Measurements from ENCODE around the gene MACF1. TPM values are rescaled to one million over a fixed set of nuclear protein-coding genes. Genes with fewer than 3 reads are reported as not detected.

The MACF1 gene
- total and polyA plus RNA-seq, 4 donors = 23.3 to 216 (median 51.2) TPM

GRCh38 chr1:39404876-39405275, 200.4 kb downstream of the MACF1 start:
- Histone ChIP-seq H3K4me3 (ENCODE audit: low read depth in 1 of 3, low read length in 3 of 3) (no peak overlapping the region), H3K27ac (ENCODE audit: low read depth in 1 of 2, low read length in 2 of 2) (peak overlapping the region; percentile 42 to 55), H3K9me3 (ENCODE audit: control insufficient read depth in 4 of 4, low read length in 3 of 4) (no peaks in the 10 kb centered on the region), H3K4me1 (ENCODE audit: control insufficient read depth in 4 of 4, insufficient read depth in 4 of 4, low read length in 3 of 4) (peaks cover 11 to 42% (median 41%) of the 10 kb centered on the region in 4 donors), H3K36me3 (ENCODE audit: control insufficient read depth in 4 of 4, insufficient read depth in 3 of 4, low read depth in 1 of 4, low read length in 3 of 4) (no peaks in the 10 kb centered on the region), H3K27me3 (ENCODE audit: control insufficient read depth in 4 of 4, insufficient read depth in 4 of 4, low read length in 3 of 4) (no peaks in the 10 kb centered on the region), H3K9ac (ENCODE audit: low read depth in 1 of 2, low read length in 2 of 2) (no peak overlapping the region)
- TF ChIP-seq RXRA (IDR thresholded peaks at IDR 0.05) = peak in 1 of 2 donors; percentile 44
- TF ChIP-seq YY1 (IDR thresholded peaks at IDR 0.05) = no peak
- TF ChIP-seq NR2F2 (IDR thresholded peaks at IDR 0.05) = peak; percentile 14
- 81% methylated on average over 3 of the region's 3 CpGs for WGBS
- DNase-seq (ENCODE audit: low spot score) = no peak

- H3K4me1 ChIP-seq (ENCODE audit: control insufficient read depth in 4 of 4, insufficient read depth in 4 of 4, low read length in 3 of 4) = peaks cover 11 to 47% (median 46%) of the 10 kb centered on the region in 4 donors
- no peaks in the 10 kb centered on the region for H3K27me3 ChIP-seq (ENCODE audit: control insufficient read depth in 4 of 4, insufficient read depth in 4 of 4, low read length in 3 of 4)
- H3K27ac ChIP-seq (ENCODE audit: low read depth in 1 of 2, low read length in 2 of 2) = peak overlapping the region; percentile 42 to 55
Measured at GRCh38 chr1:39405358-39405757, 200.9 kb downstream of the MACF1 start.

More at GRCh38 chr1:39405358-39405757, 200.9 kb downstream of the MACF1 start:
- DNase-seq (ENCODE audit: low spot score) = no peak
- H3K9ac ChIP-seq (ENCODE audit: low read depth in 1 of 2, low read length in 2 of 2) = peak overlapping the region in 1 of 2 donors; percentile 12
- WGBS = 31% methylated on average over 2 of the region's 2 CpGs
- H3K4me3 ChIP-seq (ENCODE audit: low read depth in 1 of 3, low read length in 3 of 3) = no peak overlapping the region
- no peaks in the 10 kb centered on the region for H3K36me3 ChIP-seq (ENCODE audit: control insufficient read depth in 4 of 4, insufficient read depth in 3 of 4, low read depth in 1 of 4, low read length in 3 of 4)
- TF ChIP-seq NR2F2 (IDR thresholded peaks at IDR 0.05) = no peak
- TF ChIP-seq ZBTB33 (IDR thresholded peaks at IDR 0.05) = no peak
- TF ChIP-seq FOXA1 (IDR thresholded peaks at IDR 0.05) = no peak
- TF ChIP-seq HNF4A (conservative IDR thresholded peaks at IDR 0.05) = no peak
- TF ChIP-seq HNF4G (IDR thresholded peaks at IDR 0.05) = no peak
- TF ChIP-seq RAD21 (IDR thresholded peaks at IDR 0.05) = no peak
- no peak for TF ChIP-seq REST (IDR thresholded peaks at IDR 0.05)
- no peak for TF ChIP-seq EGR1 (IDR thresholded peaks at IDR 0.05; ENCODE audit: low read depth in 2 of 2)
- no peak for TF ChIP-seq JUND (IDR thresholded peaks at IDR 0.05)
- TF ChIP-seq ATF3 (IDR thresholded peaks at IDR 0.05) = no peak
- no peak for TF ChIP-seq CTCF (IDR thresholded peaks at IDR 0.05; ENCODE audit: low read depth, low read length, missing input control)
- no peak for TF ChIP-seq TAF1 (conservative IDR thresholded peaks at IDR 0.05)
- no peak for TF ChIP-seq MAX (IDR thresholded peaks at IDR 0.05)
- TF ChIP-seq SP1 (IDR thresholded peaks at IDR 0.05) = no peak
- TF ChIP-seq RXRA (IDR thresholded peaks at IDR 0.05) = no peak
- no peak for TF ChIP-seq GABPA (IDR thresholded peaks at IDR 0.05 in 1 of 2, conservative IDR thresholded peaks at IDR 0.05 in 1 of 2)
- no peak for TF ChIP-seq FOXA2 (IDR thresholded peaks at IDR 0.05)
- no peaks in the 10 kb centered on the region for H3K9me3 ChIP-seq (ENCODE audit: control insufficient read depth in 4 of 4, low read length in 3 of 4)
